Muscle layer of duodenum (tissue), 2 donors: ENCODE data around the gene PLAGL1.

Experiments used
- H3K27ac ChIP-seq: one replicate; pipeline ENCODE4 v1.7.0; 2013; ENCODE audit warnings: mild to moderate bottlenecking, low read length
- H3K27me3 ChIP-seq: one replicate; pipeline ENCODE4 v1.7.0; 2013; ENCODE audit warnings: low read depth, mild to moderate bottlenecking, control low read depth, low read length
- H3K36me3 ChIP-seq, 2 donors: one replicate each; pipeline ENCODE4 v1.7.0; 2013; ENCODE audit warnings: low read length in 2 of 2, control low read depth in 1 of 2, mild to moderate bottlenecking in 1 of 2; ENCODE audit not compliant: insufficient read depth in 2 of 2, control insufficient read depth in 1 of 2
- H3K4me1 ChIP-seq, 2 donors: one replicate each; pipeline ENCODE4 v1.7.0; 2013; ENCODE audit warnings: low read length in 2 of 2, mild to moderate bottlenecking in 2 of 2, control low read depth in 1 of 2, moderate library complexity in 1 of 2; ENCODE audit not compliant: insufficient read depth in 2 of 2, control insufficient read depth in 1 of 2
- H3K4me3 ChIP-seq, 2 donors: one replicate each; pipeline ENCODE4 v1.7.0; 2013; ENCODE audit warnings: low read length in 2 of 2, low read depth in 1 of 2, mild to moderate bottlenecking in 1 of 2
- H3K9me3 ChIP-seq, 2 donors: one replicate each; pipeline ENCODE4 v1.7.0; 2013; ENCODE audit warnings: low read length in 2 of 2, control low read depth in 1 of 2, mild to moderate bottlenecking in 1 of 2; ENCODE audit not compliant: control insufficient read depth in 1 of 2
- donor health status: healthy.

The PLAGL1 gene

DNA sequence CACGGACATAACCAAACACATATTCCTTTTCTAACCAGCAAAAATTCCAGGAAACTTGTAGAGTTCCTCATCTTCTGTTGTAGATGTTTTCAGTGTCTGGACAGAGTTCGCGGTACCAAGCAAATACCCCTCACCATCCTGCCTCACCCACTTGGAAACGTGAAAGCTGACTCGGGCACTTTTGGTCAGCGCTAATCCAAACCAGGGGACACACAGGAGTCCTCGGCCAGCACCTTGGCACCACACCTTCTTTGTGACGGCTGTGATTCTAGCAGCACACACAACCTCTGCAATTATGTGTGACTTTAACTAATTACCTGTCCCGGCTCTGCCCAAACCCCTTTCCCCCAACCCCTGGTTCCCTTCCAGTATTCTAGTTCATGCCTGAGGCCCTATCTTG lies 58.1 kb downstream of the PLAGL1 start:
- Histone ChIP-seq H3K27ac (no peak overlapping the region), H3K4me3 (no peak overlapping the region), H3K9me3 (no peaks in the 10 kb centered on the region), H3K36me3 (peaks cover 4 to 23% of the 10 kb centered on the region in 2 donors), H3K4me1 (no peaks in the 10 kb centered on the region), H3K27me3 (no peaks in the 10 kb centered on the region)

DNA sequence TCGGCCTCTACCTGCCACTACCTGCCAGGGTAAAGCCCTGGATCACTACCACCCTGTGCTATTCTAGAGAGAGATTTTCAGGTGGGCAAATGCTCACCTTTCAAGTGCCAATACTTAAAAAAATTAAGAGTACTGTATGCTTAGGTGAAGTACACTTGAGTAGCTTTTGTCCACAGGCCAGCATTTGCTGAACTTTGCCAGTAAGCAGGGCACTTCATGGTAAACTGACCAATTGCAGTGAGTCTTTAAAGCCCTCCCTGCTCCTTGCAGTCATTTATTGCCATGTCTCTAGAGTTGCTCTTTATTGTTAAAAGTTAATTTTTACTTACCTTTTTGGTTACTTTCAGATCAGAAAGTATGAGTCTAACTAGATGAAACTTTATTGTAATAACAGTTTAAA lies 58.5 kb downstream of the PLAGL1 start:
- Histone ChIP-seq H3K36me3 (peaks cover 4 to 23% of the 10 kb centered on the region in 2 donors), H3K27ac (no peak overlapping the region), H3K27me3 (no peaks in the 10 kb centered on the region), H3K4me1 (no peaks in the 10 kb centered on the region), H3K9me3 (no peaks in the 10 kb centered on the region), H3K4me3 (no peak overlapping the region)

DNA sequence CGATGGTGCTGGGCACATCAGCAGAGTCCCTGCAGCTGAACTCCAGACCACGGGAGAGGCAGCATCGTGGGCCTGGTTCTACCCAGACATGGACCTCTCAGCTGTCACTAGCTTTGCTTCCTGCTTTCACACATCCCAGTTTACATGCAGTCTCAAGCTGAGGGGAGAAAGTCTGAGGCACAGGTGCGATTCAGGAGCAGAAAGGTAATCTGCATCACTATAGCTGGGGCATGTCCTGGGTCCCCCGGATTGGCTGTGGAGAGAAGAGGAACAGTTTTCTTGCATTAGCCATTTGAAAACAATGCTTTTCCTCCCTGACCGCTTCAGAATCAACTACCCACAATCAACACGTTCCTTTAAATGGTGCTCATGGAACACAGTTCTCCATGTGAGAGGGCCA lies 59.9 kb downstream of the PLAGL1 start:
- H3K9me3 ChIP-seq, result no peaks in the 10 kb centered on the region
- H3K27ac ChIP-seq, result no peak overlapping the region
- no peak overlapping the region for H3K4me3 ChIP-seq
- H3K36me3 ChIP-seq, result peaks cover 4 to 23% of the 10 kb centered on the region in 2 donors
- H3K27me3 ChIP-seq, result no peaks in the 10 kb centered on the region
- no peaks in the 10 kb centered on the region for H3K4me1 ChIP-seq

DNA sequence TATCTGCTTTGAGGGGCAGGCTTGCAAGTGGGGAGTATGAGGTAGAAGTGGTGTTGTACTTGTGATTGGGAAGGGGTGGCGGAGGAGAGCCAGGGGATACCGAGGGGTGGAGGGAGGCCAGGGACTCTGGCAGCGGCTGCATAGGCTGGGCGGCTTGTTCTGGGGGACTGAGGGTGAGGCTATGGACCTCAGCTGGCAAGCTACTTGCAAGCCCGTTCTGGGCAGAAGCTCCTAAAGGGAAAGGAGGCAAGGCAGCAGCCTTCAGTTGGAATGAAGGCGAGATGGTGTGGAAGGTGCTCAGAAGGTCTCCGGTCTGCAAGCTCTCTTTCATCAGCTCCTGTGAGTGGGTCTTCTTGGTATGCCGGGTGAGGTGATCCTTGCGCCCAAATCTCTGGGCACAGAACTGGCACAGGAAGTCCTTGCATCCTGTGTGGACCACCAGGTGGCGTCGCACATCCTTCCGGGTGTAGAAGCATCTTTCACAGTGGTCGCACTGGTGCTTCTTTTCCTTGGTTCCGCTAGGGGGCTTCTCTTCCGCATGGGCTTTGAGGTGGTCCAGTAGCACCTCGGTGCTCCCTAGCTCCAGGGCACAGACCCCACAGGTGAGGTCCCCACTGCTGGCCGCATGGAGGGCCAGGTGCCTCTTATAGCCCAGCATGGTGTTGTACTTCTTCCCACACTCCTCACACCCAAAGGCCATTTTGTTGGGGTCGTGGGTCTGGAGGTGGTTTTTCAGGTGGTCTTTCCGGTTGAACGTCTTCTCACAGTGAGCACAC lies 66.0 kb downstream of the PLAGL1 start:
- no peak overlapping the region for H3K27ac ChIP-seq
- H3K9me3 ChIP-seq, result no peaks in the 10 kb centered on the region

DNA sequence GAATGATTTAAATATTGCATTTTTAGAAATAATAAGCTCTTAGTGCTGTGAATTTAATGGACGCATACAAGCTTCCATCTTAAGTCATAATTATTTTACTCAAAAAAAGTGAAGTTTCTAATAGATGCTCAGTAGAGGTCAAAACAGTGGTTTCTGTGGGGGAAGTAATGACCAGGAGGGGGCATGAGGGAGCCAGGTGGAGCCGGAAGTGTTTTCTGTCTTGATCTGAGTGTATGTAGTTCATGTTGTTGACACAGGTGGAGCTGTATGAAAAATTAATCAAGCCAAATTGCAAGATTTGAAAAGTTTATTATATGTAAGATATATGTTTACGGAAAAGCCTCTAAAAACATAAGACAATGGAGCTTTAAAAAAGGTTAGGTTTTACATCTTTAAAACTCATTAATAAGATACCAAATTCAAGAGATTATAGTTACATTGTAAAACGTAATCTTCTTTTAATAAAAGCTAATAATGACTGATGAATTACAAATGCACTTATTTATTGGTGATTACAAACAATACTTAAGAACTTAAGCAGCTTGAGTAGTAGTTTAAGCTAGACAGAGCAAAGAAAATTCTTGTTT lies 68.0 kb downstream of the PLAGL1 start:
- Histone ChIP-seq H3K9me3 (no peaks in the 10 kb centered on the region), H3K36me3 (no peaks in the 10 kb centered on the region), H3K27me3 (no peaks in the 10 kb centered on the region), H3K4me1 (no peaks in the 10 kb centered on the region), H3K4me3 (no peak overlapping the region), H3K27ac (no peak overlapping the region)

More for the DNA sequence above, 66.0 kb downstream of the PLAGL1 start:
- peaks cover 0 to 3% of the 10 kb centered on the region in 2 donors for H3K36me3 ChIP-seq
- H3K4me3 ChIP-seq, result no peak overlapping the region
- no peaks in the 10 kb centered on the region for H3K4me1 ChIP-seq
- no peaks in the 10 kb centered on the region for H3K27me3 ChIP-seq

DNA sequence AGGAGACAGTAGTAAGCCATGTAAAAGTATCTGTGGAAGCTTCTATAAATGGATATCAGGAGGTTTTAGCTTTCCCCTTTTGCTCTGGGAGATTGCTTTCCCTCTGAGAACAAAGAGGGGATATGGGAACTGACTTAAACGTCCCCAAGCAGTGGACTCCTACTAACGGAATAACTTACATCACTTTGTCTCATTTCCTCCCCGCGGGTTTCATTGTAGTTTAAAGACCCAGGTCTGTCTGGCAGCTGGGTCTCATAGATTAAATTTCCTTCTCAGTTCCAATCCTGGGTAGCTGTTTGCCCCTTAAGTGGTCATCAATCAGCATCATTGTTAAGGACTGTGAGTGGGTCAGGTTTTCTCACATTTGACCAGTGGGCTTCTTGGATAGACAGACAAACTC lies 68.7 kb downstream of the PLAGL1 start:
- Histone ChIP-seq H3K27ac (no peak overlapping the region), H3K4me1 (no peaks in the 10 kb centered on the region), H3K27me3 (no peaks in the 10 kb centered on the region), H3K9me3 (no peaks in the 10 kb centered on the region), H3K36me3 (peaks cover 0 to 4% of the 10 kb centered on the region in 2 donors), H3K4me3 (no peak overlapping the region)

DNA sequence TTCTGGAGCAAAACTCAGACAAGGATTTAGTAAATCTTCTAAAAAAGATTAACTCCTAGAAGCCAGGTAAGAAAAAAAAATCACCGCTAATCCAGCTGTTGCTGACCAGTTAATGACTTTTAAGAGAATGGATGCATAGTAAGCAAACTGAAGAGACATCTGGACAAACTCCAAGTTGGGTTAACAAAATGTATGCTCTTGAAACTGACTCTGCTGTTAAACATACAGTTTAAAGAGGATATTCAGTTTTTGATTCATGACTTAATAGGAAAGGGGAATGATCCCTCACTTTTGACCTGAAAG lies 70.4 kb downstream of the PLAGL1 start:
- H3K36me3 ChIP-seq, result peaks cover 0 to 5% of the 10 kb centered on the region in 2 donors
- no peak overlapping the region for H3K27ac ChIP-seq
- no peak overlapping the region for H3K4me3 ChIP-seq
- no peaks in the 10 kb centered on the region for H3K9me3 ChIP-seq
- H3K27me3 ChIP-seq, result no peaks in the 10 kb centered on the region
- no peaks in the 10 kb centered on the region for H3K4me1 ChIP-seq

DNA sequence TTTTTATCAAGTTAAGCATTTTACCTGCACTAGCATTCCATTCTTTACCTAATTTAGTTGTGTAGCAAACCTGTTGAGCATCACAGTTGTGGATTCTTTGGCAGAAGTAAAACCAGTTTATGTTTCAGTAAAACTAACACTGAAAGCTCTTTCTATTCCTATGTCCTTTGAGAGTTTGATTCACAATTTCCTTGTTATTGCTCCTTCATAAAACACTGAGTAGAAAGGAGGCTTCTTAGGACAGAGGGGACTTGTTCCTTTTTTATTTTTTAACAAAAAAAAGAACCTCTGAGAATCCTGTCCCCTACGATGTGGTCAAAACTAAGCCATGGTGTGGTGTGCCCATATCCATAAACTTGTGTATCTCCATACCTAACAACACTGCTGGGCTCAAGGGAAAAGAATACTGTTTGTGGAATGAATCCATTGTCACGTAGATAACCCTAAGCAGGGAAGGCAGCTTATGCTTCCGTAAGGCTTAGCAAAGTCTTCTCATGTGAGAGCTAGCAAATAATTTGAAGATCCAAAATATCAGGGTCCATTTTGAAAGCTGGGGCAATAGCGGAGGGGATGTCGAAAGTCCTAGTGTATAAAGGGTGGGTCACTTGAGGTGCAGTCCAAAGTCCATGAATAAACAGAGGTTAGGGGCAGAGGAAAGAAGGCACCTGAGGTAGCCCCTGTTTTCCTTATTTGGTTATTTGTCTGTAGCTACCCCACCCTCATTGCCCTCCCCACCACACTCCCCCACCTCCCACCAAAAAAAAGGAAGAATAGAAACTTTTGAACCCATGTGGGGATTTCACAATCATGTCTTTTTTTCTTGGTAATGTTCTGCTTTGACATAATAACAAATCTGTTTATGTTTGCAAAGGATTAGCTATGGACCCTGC lies 71.0 kb downstream of the PLAGL1 start:
- H3K27ac ChIP-seq, result no peak overlapping the region
- no peaks in the 10 kb centered on the region for H3K9me3 ChIP-seq
- no peaks in the 10 kb centered on the region for H3K27me3 ChIP-seq
- no peak overlapping the region for H3K4me3 ChIP-seq
- H3K4me1 ChIP-seq, result no peaks in the 10 kb centered on the region
- peaks cover 0 to 5% of the 10 kb centered on the region in 2 donors for H3K36me3 ChIP-seq

DNA sequence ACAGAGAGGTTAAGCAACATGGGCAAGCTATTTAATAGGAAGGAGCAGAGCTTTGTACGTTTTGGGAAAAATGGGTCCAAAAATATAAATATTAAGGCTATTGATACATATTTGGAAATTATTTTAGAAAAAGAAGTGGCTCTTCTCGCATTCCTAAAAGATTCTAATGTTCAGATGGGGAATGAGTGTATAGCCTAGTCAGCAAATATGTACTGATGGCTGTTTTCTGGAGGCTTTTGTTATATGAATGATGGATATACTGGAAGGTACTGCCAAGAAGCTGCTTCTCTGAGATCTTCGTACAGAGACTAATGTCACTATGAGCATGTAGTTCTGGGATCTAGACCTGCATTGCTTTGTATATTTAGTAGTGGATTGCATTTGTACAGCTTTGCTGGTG lies 71.7 kb downstream of the PLAGL1 start:
- H3K9me3 ChIP-seq, result peaks cover 0 to 4% of the 10 kb centered on the region in 2 donors
- peaks cover 0 to 5% of the 10 kb centered on the region in 2 donors for H3K36me3 ChIP-seq
- H3K4me3 ChIP-seq, result no peak overlapping the region
- H3K27ac ChIP-seq, result no peak overlapping the region
- no peaks in the 10 kb centered on the region for H3K27me3 ChIP-seq
- H3K4me1 ChIP-seq, result no peaks in the 10 kb centered on the region

DNA sequence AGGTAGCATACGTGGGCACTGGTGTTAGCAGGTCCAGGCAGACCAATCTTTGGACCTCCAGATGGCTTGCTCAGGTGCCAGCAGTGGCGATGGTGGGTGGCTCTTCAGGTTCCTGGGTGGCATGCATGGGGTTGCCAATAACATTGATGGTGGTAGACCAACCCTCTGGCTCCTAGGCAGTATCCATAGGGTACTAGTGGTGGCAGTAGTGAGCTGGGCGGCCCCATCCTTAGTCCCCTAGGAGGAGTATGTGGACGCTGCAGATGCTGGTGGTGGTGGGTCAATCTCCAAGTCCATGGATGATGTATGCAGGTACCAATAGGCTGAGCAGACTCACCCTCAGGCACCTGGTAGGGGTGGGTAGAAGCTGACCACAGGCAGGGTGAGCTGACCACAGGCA lies 73.2 kb downstream of the PLAGL1 start:
- Histone ChIP-seq H3K36me3 (peaks cover 0 to 5% of the 10 kb centered on the region in 2 donors), H3K27ac (no peak overlapping the region), H3K4me1 (no peaks in the 10 kb centered on the region), H3K9me3 (peaks cover 0 to 5% of the 10 kb centered on the region in 2 donors), H3K27me3 (no peaks in the 10 kb centered on the region), H3K4me3 (no peak overlapping the region)

DNA sequence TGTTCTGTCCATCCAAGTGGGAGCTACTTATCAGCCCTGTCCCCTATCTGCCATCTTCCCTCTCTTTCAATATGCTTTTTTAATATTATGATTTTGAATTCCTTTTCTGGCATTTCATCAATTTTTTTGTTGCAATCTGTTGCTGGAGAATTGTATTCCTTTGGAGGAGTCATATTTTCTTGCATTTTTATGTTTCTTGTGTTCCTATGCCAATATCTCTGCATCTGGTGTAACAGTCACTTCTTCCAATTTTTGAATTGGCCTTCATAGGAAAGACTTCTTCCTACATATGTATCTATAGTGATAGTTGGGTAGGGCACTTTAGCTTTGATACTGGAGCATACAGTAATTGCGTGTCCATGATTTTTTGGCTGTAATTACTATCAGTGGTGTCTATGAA lies 73.7 kb downstream of the PLAGL1 start:
- Histone ChIP-seq H3K27ac (no peak overlapping the region), H3K4me3 (no peak overlapping the region), H3K9me3 (peaks cover 0 to 5% of the 10 kb centered on the region in 2 donors), H3K27me3 (no peaks in the 10 kb centered on the region), H3K36me3 (peaks cover 0 to 5% of the 10 kb centered on the region in 2 donors), H3K4me1 (no peaks in the 10 kb centered on the region)
